Esophagus muscularis mucosa (tissue), 4 donors: ENCODE measurements around the gene FAM180B. TPM values are rescaled to one million over a fixed set of nuclear protein-coding genes. Genes with fewer than 3 reads are reported as not detected.
"Not testable (repeated sequence)": the region's sequence is repeated elsewhere in the genome, so short reads cannot be mapped to it uniquely, and the experiment has no call there.

Source experiments
- DNase-seq: peaks from one replicate; pipeline ENCODE4 v3.0.0-alpha.2; 2017; ENCODE audit errors: extremely low spot score
- H3K27ac ChIP-seq, 4 donors: fragments of 200-600 bp; sonication (generic); replicated peaks in 1 of 4; 1 replicate in 3 of 4; 2 replicates in 1 of 4; pipeline ENCODE4 v1.5.1; 2016 to 2019; ENCODE audit warnings: mild to moderate bottlenecking in 1 of 4
- H3K27me3 ChIP-seq, 4 donors: fragments of 200-600 bp; sonication (generic); one replicate each; pipeline versions ENCODE4 v1.5.1 to v1.6.0; 2016 to 2019
- H3K36me3 ChIP-seq, 4 donors: fragments of 200-600 bp; sonication (generic); one replicate each; pipeline ENCODE4 v1.5.1; 2016 to 2019
- H3K4me1 ChIP-seq, 4 donors: fragments of 200-600 bp; sonication (generic); one replicate each; pipeline ENCODE4 v1.5.1; 2016 to 2019
- H3K4me3 ChIP-seq, 4 donors: fragments of 200-600 bp; sonication (generic); 1 replicate in 2 of 4; 2 replicates in 2 of 4; pipeline ENCODE4 v1.5.1; 2016 to 2019; ENCODE audit warnings: mild to moderate bottlenecking in 4 of 4, moderate library complexity in 1 of 4
- H3K9me3 ChIP-seq, 4 donors: fragments of 200-600 bp; sonication (generic); 1 replicate in 3 of 4; 2 replicates in 1 of 4; pipeline ENCODE4 v1.5.1; 2016 to 2019
- CTCF ChIP-seq, 3 experiments: fragments of 200-600 bp in 2 of 3; fragments of 450-650 bp in 1 of 3; sonication (generic) in 2 of 3; IDR thresholded peaks; one replicate each; pipeline ENCODE4 v1.5.1; 2017 to 2019; ENCODE audit warnings: antibody characterized with exemption in 3 of 3, mild to moderate bottlenecking in 2 of 3, moderate library complexity in 1 of 3
- EP300 ChIP-seq: sonication (generic); formaldehyde crosslinking; IDR thresholded peaks from one replicate; pipeline ENCODE4 v1.6.1; 2017; ENCODE audit warnings: antibody characterized with exemption
- POLR2A ChIP-seq: fragments of 450-650 bp; IDR thresholded peaks from one replicate; pipeline ENCODE4 v1.6.1; 2017; ENCODE audit warnings: antibody characterized with exemption, moderate library complexity, mild to moderate bottlenecking, low read depth
- POLR2AphosphoS5 ChIP-seq, 2 donors: sonication (generic); formaldehyde crosslinking; IDR thresholded peaks; one replicate each; pipeline ENCODE4 v1.6.1; 2017; ENCODE audit warnings: antibody characterized with exemption in 2 of 2
- WGBS: methylation state at CpG from one replicate; pipeline ENCODE4 v1.1.5; 2018; 5-methylcytosine and 5-hydroxymethylcytosine counted together
- intact Hi-C: fragments of 100-400 bp; cut with DNase I; formaldehyde crosslinking; loops from one replicate; pipeline ENCODE4 v1.15.1; 2023
- total RNA-seq, 4 donors: library from RNA; depleted of rRNA; stranded (reverse); fragments of >200 nt; gene quantifications; one replicate each; pipeline versions ENCODE4 v1.1.0 to v1.2.1, GENCODE V29; 2016

FAM180B gene
- total RNA-seq, 4 donors from 2014 or later: 0.66 to 0.80 TPM; not detected in 2

- WGBS: under 1% methylated on average over 17 of the region's 22 CpGs
- peak overlapping the region; percentile 64 to 100 (median 94) for H3K4me3 ChIP-seq
- TF ChIP-seq POLR2AphosphoS5 (IDR thresholded peaks at IDR 0.05) (peak in 1 of 2 donors; percentile 9), POLR2A (no peak)
- peak overlapping the region; percentile 79 to 97 (median 94) for H3K27ac ChIP-seq
- no peaks in the 10 kb centered on the region for H3K9me3 ChIP-seq
- intact Hi-C loops: loop anchor here (5.0 kb wide), 1 partner anchor 45 kb away; no protein-coding TSS in a partner anchor
- H3K4me1 ChIP-seq: peaks cover 45 to 62% (median 55%) of the 10 kb centered on the region in 4 donors
- no peaks in the 10 kb centered on the region for H3K36me3 ChIP-seq
- no peak for DNase-seq
- no peaks in the 10 kb centered on the region for H3K27me3 ChIP-seq
Measured at GRCh38 chr11:47552056-47552565, 34.4 kb upstream of the FAM180B start.

- 1% methylated on average over 43 of the region's 89 CpGs for WGBS
- peak; percentile 98 for DNase-seq
- Histone ChIP-seq H3K4me3 (peak within 1 kb of the TSS; percentile 64 to 100 (median 94)), H3K36me3 (no peaks in the 10 kb centered on the region), H3K9me3 (no peaks in the 10 kb centered on the region), H3K4me1 (peaks cover 39 to 55% (median 48%) of the 10 kb centered on the region in 4 donors), H3K27ac (peak within 1 kb of the TSS; percentile 79 to 97 (median 94)), H3K27me3 (no peaks in the 10 kb centered on the region)
- no peak for TF ChIP-seq EP300
- TF ChIP-seq CTCF (IDR thresholded peaks at IDR 0.05): peak; percentile 94 to 97 (median 97)
- TF ChIP-seq POLR2A: peak; percentile 69
- TF ChIP-seq POLR2AphosphoS5 (IDR thresholded peaks at IDR 0.05): peak; percentile 80 to 91
- intact Hi-C loops: loop anchor here (5.0 kb wide), 1 partner anchor 45 kb away; no protein-coding TSS in a partner anchor
Measured at GRCh38 chr11:47552566-47553405, 33.7 kb upstream of the FAM180B start, which contains the start of gene CELF1. CELF1 (minus strand) TSS chr11:47553132; CDS start chr11:47499523, 53,609 bp downstream.

DNA sequence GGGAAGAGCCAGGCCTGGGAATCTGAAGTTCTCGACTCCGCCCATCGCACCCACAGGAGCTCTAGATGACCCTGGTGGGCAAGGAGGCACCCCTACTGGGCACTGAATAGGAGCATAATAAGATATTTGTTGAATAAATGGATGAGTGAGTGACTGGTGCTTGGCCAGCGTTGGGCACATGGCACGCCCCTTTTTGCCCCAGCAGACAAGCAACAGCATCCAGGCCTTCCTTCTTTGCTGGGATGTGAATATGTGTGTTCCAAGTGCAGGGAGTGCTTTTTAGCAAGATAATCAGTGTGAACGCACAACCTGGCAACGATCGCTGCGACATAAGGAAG is 33.1 kb upstream of the FAM180B start:
- Histone ChIP-seq H3K9me3 (no peaks in the 10 kb centered on the region), H3K36me3 (no peaks in the 10 kb centered on the region), H3K27me3 (no peaks in the 10 kb centered on the region), H3K4me1 (peaks cover 33 to 49% (median 42%) of the 10 kb centered on the region in 4 donors), H3K27ac (peak overlapping the region; percentile 79 to 97 (median 94)), H3K4me3 (peak overlapping the region; percentile 64 to 100 (median 94))
- no peak for DNase-seq
- WGBS: 15% methylated on average over 9 of the region's 9 CpGs
- intact Hi-C loops: loop anchor here (5.0 kb wide), 1 partner anchor 46 kb away; no protein-coding TSS in a partner anchor
- TF ChIP-seq POLR2A: no peak
- TF ChIP-seq CTCF (IDR thresholded peaks at IDR 0.05): peak in 1 of 3 experiments; percentile 5

DNA sequence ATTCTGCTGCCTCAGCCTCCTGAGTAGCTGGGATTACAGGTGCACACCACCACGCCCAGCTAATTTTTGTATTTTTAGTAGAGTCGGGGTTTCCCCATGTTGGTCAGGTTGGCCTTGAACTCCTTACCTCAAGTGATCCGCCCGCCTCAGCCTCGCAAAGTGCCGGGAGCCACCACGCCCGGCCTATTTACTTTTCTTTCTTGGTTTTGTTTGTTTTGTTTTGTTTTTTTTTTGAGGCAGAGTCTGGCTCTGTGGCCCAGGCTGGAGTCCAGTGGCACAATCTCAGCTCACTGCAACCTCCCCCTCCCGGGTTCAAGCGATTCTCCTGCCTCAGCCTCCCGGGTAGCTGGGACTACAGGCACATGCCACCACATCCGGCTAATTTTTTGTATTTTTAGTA is 29.5 kb upstream of the FAM180B start:
- DNase-seq, H3K27me3 ChIP-seq, H3K27ac ChIP-seq, intact Hi-C loops, H3K4me3 ChIP-seq, H3K36me3 ChIP-seq, H3K9me3 ChIP-seq: not testable (repeated sequence)
- peaks cover 2 to 13% (median 7%) of the 10 kb centered on the region in 4 donors for H3K4me1 ChIP-seq
- WGBS: 95% methylated on average over 12 of the region's 12 CpGs

GRCh38 chr11:47558695-47559094 is 27.8 kb upstream of the FAM180B start:
- TF ChIP-seq EP300 (no peak), CTCF (IDR thresholded peaks at IDR 0.05) (no peak), POLR2AphosphoS5 (IDR thresholded peaks at IDR 0.05) (no peak), POLR2A (no peak)
- intact Hi-C loops: no loop called here
- Histone ChIP-seq H3K27me3 (no peaks in the 10 kb centered on the region), H3K27ac (no peak overlapping the region), H3K36me3 (no peaks in the 10 kb centered on the region), H3K4me1 (peaks cover 0 to 4% (median under 1%) of the 10 kb centered on the region in 4 donors), H3K9me3 (no peaks in the 10 kb centered on the region), H3K4me3 (no peak overlapping the region)
- DNase-seq: no peak
- WGBS: 100% methylated on average over 1 of the region's 1 CpG
